IPS-18c (cell line): ENCODE results near the gene SELL.
"Not testable (repeated sequence)": the region's sequence is repeated elsewhere in the genome, so short reads cannot be mapped to it uniquely, and the experiment has no call there.

Experiments
- H3K4me3 ChIP-seq: 2 replicates; pipeline ENCODE4 v1.7.0; 2013; ENCODE audit warnings: low read depth, mild to moderate bottlenecking, low read length, moderate library complexity; ENCODE audit not compliant: insufficient read depth
- H3K9me3 ChIP-seq: one replicate; pipeline ENCODE4 v1.6.1; 2013; ENCODE audit warnings: mild to moderate bottlenecking, low read length, moderate library complexity; ENCODE audit not compliant: control insufficient read depth, insufficient read depth

Gene SELL

DNA sequence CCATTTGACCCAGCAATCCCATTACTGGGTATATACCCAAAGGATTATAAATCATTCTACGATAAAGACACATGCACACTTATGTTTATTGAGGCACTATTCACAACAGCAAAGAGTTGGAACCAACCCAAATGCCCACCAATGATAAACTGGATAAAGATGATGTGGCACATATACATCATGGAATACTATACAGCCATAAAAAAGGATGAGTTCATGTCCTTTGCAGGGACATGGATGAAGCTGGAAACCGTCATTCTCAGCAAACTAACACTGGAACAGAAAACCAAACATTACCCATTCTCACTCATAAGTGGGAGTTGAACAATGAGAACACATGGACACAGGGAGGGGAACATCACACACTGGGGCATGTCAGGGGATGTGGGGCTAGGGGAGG, 3.7 kb upstream of the SELL start:
- H3K9me3 ChIP-seq, H3K4me3 ChIP-seq: not testable (repeated sequence)

DNA sequence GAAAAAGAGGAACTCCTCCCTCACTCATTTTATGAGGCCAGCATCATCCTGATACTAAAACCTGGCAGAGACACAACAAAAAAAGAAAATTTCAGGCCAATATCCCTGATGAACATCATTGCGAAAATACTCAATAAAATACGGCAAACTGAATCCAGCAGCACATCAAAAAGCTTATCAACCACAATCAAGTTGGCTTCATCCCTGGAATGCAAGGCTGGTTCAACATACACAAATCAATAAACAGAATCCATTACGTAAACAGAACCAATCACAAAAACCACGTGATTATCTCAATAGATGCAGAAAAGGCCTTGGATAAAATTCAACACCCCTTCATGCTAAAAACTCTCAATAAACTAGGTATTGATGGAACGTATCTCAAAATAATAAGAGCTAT, 1.7 kb upstream of the SELL start:
- H3K4me3 ChIP-seq, H3K9me3 ChIP-seq: not testable (repeated sequence)

DNA sequence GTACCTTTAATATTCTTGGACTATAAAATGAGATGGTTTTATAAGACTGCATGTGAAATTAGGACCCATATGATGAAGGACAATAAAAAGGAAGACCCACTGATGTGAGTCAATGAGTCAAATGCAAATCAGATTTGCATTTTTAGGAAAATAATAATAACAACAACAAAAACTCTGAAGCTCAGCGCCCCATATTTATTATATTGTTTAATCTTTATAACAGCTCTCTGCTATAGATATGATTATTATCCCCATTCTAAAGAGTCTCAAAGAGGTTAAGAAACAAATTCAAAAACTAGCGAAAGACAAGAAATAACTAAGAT, 850 bp upstream of the SELL start:
- no peak overlapping the region for H3K4me3 ChIP-seq
- H3K9me3 ChIP-seq = no peaks in the 10 kb centered on the region

DNA sequence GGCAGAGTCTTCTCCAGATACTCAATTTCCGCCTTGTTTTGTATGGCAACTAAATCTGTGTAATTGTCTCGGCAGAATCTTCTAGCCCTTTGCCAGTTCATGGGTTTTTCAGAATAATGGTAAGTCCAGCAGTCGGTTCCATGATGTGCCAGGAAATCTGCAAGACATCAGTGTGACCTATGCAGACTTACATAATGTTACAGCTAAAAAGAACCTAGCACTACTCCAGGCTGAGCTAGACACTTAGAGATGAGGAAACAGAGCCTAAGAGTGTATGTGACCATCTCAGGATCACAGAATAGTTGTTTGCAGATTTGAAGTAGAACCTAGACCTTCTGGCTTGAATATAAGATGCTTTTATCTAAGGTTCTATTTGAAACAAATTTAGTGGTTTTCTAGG, 2.8 kb downstream of the SELL start:
- Histone ChIP-seq H3K4me3 (no peak overlapping the region), H3K9me3 (no peaks in the 10 kb centered on the region)

DNA sequence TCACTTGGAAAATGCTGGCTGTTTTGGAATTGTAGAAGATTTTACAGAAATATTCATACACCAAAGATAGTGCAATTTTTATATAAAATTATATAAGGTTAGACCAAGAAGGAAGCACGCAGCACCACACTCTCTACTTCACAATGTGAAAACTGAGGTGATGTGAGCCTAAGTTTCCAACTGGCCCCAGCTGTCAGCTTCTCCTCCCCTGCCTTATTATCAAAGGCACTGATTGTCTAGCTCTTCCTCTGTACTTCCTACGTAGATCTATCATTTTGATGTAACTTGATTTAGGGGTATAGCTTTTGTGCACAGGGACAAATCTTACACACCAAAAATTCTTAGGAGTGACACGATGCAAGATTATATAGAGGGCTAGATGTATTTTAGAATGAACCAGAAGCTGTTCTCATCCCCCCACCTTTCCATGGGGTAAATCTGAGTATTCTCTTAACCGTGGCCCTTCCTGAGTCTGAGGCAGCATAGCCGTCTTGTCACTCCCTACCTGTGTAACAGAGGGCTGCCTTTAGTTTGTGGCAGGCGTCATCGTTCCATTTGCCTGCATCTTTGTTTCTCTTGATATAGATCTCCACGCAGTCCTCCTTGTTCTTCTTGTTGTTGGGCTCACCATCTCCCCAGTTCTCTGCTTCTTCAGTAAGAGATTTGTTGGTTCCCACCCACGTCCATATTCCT, 3.4 kb downstream of the SELL start:
- H3K9me3 ChIP-seq = no peaks in the 10 kb centered on the region
- H3K4me3 ChIP-seq = no peak overlapping the region

DNA sequence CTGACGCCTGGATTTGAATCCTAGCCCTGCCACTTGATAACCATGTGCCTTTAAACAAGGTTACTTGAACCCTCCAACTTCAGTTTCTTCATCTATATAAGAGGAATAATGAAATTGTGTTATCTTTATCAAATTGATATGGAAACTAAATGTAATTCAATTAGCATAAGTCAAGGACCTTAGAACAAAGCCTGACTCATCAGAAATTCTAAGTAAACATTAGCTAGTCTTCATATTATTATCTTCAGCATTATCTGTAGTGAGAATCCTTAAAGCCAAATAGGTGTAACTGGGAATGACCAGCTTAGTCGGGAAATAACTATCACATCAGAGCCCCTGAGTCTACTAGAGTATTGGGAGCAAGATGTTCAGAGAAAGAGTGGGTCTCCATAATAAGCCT, 6.6 kb downstream of the SELL start:
- H3K4me3 ChIP-seq = no peak overlapping the region
- H3K9me3 ChIP-seq = no peaks in the 10 kb centered on the region

DNA sequence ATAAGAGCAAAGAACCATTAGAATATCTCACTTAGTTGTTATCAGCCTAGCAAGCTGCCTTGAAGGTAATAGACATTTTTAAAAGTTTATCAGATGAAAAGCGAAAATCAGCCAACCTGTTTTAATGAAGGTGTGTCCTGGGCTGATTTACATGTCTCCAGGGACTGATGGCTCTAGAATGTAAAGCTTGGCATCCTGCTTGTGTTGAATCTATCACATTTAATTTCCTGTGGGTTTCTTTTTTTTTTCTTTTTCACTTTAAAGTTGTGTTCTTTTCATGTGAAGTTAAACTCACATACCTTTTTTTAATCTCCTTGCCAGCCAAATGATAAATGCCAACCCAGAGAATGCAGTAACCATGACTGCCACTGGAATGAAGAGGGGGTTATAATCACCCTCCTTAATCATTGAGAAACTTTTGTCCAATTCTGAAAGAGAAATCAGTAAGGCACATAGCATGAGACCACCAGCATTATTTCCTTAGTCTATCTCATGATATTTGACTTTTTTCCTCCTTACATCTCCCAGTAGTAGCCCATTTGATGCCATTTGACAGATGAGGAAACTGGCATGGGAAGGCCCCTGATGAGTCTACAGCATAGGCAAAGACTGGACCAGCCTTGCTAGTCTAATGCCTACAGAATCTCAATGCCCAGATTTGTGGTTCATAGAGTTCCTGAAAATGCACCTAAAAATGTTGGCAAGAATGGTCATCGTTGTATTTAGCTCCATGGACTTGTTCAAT, 10.0 kb downstream of the SELL start:
- no peaks in the 10 kb centered on the region for H3K9me3 ChIP-seq

DNA sequence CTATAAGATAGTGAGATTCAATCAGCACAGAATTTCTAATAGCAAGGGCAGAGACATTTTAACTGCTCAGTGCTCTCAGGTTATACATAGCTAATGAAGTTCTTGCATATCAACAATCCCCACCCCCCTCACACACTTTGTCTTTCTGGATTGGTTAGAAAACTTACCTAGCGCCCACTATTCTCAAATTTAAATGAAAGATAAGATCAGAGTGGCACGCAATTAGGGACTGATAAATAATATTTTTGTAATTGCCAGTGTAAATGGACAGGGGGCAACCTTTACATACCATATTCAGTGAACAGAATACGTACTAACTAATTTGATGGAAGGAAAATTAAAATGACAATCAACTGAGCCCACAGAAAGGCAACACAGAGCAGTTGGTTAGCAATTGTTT, 11.7 kb downstream of the SELL start:
- no peaks in the 10 kb centered on the region for H3K9me3 ChIP-seq
- H3K4me3 ChIP-seq = no peak overlapping the region

More for the DNA sequence above, 10.0 kb downstream of the SELL start:
- H3K4me3 ChIP-seq = no peak overlapping the region

DNA sequence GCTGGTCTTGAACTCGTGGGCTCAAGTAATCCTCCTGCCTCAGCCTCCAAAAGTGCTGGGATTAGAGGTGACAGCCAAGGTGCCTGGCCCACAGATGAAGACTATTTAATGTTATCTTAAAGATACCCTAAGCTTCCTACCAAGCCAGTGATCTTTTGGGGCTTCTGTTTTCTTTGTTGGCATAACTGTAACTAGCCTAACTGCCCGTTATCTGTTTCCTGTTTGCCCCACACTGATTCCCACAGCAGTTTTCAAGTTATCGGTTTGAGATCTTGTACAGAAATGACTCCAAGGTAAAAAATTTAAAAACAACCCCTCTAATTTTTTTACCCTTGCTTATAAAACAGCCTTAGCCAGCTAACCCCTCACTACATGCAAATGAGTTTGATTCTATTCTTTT, 12.4 kb downstream of the SELL start:
- Histone ChIP-seq H3K9me3 (no peaks in the 10 kb centered on the region), H3K4me3 (no peak overlapping the region)

DNA sequence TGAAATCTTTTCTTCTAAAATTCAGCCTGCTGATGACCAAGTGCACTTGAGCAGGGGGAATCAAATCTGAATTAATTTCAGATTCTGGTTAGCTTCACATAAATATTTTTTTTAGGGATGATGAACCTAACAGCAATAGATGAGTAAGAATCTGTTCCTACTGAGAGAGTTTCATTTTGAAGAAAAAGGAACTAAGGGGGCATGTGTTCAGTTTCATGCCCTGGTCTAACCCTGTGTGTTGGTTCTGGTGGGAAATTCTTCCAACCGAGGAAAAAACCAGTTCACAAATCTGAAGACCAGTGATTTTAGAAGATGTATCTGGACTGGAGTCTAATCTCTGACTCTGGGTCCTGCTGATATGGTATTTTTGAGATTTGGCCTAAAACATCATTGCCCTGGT, 13.7 kb downstream of the SELL start:
- H3K4me3 ChIP-seq = no peak overlapping the region
- no peaks in the 10 kb centered on the region for H3K9me3 ChIP-seq

DNA sequence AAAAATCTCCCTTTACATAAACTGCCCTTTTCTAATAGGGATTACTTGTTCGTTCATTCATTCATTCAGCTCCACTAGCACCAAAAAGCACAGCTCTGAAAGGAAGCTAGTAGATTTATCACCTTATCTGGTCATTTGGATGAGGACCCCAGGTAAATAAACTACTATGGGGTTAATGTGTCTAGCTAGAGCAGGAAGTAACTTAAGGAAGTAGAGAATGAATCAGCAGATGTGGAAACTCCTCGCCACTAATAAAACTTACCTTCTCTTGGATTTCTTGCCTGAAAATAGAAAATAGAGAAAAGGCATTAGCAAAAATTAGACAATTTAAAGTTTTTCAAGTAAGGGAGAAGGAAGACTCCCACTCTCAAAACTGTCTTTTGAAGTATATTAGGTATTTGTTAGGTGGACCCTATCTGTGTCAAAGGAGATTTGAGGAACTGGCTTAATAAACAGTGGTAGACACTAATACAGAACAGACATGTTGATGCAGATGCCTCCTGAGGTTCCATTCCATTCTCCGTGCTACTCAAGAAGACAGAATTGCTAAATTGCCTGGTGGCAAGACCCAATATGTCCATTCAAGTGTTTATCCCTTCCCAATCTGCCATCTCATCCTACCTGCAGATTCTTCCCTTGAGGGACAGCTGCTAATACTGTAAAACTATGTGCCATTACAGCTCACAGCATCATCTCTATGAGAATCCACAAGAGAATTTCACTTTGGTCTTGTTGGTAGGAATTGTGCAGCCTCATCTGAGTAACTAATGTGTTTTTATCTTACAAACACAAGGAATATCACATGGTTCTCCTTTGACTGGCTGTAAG, 14.9 kb downstream of the SELL start:
- Histone ChIP-seq H3K9me3 (no peaks in the 10 kb centered on the region), H3K4me3 (no peak overlapping the region)

DNA sequence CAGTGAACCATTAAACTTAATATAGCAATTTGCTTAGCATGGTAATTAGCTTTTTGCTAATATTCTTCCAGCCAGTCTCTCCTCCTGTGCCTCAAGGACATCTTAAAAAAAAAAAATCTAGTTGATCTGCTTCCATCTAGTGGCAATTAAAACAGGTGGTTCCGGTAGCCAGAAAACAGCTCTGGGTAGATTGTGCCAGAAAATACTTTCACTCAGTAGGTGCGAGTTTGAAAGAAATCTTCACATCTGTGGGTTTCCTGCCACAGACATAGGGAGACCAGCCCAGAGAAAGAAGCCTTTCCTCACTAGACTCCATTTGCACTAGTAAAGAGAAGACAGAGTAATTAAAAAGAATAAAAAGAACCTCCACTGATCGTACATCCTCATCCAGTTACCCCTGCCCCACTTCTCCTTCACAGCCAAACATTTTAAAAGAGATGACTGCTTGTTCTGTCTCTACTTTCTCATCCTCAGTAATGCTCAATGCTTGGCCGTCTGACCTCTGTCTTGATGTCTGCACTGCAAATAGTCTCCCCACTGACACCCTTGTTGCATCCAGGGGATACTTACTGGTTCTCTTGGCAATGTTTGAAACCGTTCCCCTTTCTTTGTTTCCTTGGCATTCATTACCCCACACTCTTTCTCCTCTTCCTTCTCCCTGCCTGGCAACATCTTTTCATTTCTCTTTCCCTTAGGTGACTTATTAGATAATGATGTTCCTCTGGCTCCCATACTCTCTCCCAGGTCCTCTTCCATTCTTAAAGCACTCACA, 16.9 kb downstream of the SELL start:
- no peak overlapping the region for H3K4me3 ChIP-seq
- H3K9me3 ChIP-seq = no peaks in the 10 kb centered on the region

DNA sequence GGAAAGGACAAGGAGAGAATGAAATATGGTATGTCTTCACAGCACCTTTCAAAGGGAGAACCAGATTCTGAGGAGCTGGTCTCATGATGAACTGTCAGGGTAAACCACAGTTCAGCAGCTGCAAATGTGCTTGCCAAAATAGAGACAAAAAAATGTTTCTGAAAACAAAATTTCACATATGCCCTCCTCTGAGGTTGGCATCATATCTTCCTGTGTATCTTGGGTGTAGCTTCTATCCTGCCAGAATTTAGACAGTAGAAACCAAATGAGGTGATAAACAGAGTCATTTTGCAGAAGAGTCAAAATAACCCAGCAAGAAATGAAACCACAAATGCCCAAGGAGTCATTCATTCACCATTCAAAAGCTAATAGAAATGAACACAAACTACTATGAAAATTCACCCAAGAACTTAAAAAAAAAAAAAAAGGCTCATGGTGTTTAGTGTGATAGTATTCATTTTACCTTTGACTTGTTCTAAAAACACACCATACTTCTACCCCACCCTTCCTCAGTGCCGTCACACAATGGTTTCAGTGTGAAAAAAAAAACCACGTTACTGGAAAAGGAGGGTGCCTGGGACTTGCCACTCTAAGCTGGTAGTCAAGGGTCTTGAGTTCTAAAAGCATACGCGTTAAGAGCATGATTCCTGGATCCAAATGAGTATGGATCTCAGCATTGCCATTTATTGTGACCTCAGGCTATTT, 18.5 kb downstream of the SELL start:
- Histone ChIP-seq H3K9me3 (no peaks in the 10 kb centered on the region), H3K4me3 (no peak overlapping the region)

DNA sequence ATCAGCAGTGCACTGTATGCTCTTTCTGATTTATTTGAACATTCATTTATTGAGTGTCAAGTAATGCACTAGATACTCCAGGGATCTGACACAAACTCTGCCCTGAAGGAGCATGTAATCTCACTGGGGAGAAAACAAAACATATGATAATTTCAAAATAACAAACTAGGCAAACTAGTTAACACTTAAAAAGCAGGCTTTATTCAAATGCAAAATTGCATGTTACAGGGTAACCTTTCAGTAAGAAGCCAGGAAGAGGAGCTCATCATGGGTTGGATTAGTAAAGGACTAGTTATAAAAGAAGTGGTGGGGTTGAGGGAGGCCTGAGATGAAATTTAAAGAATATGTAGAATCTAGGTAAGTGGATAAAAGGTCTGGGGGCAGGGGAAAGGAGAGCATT, 20.9 kb downstream of the SELL start:
- H3K4me3 ChIP-seq = no peak overlapping the region
- H3K9me3 ChIP-seq = no peaks in the 10 kb centered on the region

DNA sequence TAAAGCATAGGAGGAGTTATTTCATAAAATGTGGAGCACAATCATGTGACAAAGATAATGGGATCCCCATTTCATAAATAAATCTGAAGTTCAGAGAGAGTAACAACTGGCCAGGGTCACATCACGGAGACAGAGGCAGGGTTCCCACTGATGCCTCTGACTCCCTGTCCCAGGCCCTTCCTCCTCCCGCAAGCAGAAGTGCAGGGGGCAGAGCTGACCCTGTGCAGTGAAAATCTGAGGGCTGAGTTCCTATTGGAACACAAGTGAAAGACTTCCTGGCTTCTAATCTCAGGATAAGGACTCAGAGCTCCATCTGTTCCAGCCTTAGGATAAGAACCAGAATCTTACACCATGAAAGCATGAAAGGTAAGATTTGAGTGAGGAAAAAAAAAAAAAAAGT, 22.0 kb downstream of the SELL start:
- no peak overlapping the region for H3K4me3 ChIP-seq
- no peaks in the 10 kb centered on the region for H3K9me3 ChIP-seq

DNA sequence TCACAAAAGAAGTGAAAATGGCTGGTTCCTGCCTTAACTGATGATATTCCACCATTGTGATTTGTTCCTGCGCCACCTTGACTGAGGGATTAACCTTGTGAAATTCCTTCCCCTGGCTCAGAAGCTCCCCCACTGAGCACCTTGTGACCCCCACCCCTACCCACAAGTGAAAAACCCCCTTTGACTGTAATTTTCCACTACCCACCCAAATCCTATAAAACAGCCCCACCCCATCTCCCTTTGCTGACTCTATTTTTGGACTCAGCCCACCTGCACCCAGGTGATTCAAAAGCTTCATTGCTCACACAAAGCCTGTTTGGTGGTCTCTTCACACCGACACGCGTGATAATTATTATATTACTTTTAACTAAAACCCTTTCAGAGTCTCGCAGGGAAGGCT, 23.0 kb downstream of the SELL start:
- not testable (repeated sequence) for H3K9me3 ChIP-seq, H3K4me3 ChIP-seq

DNA sequence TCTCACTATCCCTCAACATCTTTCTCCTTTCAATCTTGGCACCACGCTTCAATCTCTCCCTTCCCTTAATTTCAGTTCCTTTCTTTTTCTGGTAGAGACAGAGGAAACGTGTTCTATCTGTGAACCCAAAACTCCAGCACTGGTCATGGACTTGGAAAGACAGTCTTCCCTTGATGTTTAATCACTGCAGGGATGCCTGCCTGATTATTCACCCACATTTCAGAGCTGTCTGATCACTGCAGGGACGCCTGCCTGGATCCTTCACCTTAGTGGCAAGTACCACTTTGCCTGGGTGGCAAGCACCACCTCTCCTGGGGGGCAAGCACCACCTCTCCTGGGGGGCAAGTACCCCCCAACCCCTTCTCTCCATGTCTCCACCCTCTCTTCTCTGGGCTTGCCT, 27.8 kb downstream of the SELL start:
- Histone ChIP-seq H3K4me3 (no peak overlapping the region), H3K9me3 (peaks cover 7% of the 10 kb centered on the region)
